ENCODE results near the gene CSNK1G2. TPM values are rescaled to one million over a fixed set of nuclear protein-coding genes. Genes with fewer than 3 reads are reported as not detected.

The CSNK1G2 gene
- total and polyA plus RNA-seq, 2 of the 13 experiments (the other 11 are each of a cell fraction or from before 2014, with no cell fraction given): 53.8 to 72.5 TPM

GRCh38 chr19:1902923-1903322, 38.0 kb upstream of the CSNK1G2 start (continued):
- TF ChIP-seq BCLAF1 (IDR thresholded peaks at IDR 0.05) (no peak), ZNF468 (CRISPR knock-in tag; IDR thresholded peaks at IDR 0.05) (no peak), ZBTB7B (CRISPR knock-in tag; IDR thresholded peaks at IDR 0.05) (peak; percentile 66; the same call in 1 of the 2 replicates), DDIT3 (CRISPR knock-in tag; IDR thresholded peaks at IDR 0.05) (no peak), SPEN (CRISPR knock-in tag; IDR thresholded peaks at IDR 0.05; ENCODE audit: low read depth) (no peak), RFXANK (CRISPR knock-in tag; IDR thresholded peaks at IDR 0.05) (no peak), MTA1 (CRISPR knock-in tag; IDR thresholded peaks at IDR 0.05; ENCODE audit: borderline replicate concordance) (no peak), NCOR1 (IDR thresholded peaks at IDR 0.05; ENCODE audit: borderline replicate concordance, low read length) (peak; percentile 57), ZNF569 (CRISPR knock-in tag; IDR thresholded peaks at IDR 0.05; ENCODE audit: borderline replicate concordance) (no peak), GATAD1 (CRISPR knock-in tag; IDR thresholded peaks at IDR 0.05) (no peak), MTA3 (CRISPR knock-in tag; IDR thresholded peaks at IDR 0.05) (no peak), HMG20B (CRISPR knock-in tag; conservative IDR thresholded peaks at IDR 0.05) (no peak), ZNF678 (CRISPR knock-in tag; IDR thresholded peaks at IDR 0.05) (no peak), LRRFIP1 (CRISPR knock-in tag; conservative IDR thresholded peaks at IDR 0.05) (no peak), BHLHE40 (IDR thresholded peaks at IDR 0.05; ENCODE audit: low read length) (no peak), NRL (CRISPR knock-in tag; IDR thresholded peaks at IDR 0.05; ENCODE audit: borderline replicate concordance) (no peak), MYNN (CRISPR knock-in tag; IDR thresholded peaks at IDR 0.05; ENCODE audit: low read depth) (no peak), SNAPC5 (CRISPR knock-in tag; IDR thresholded peaks at IDR 0.05; ENCODE audit: borderline replicate concordance) (no peak), ISX (CRISPR knock-in tag; conservative IDR thresholded peaks at IDR 0.05) (no peak), ZFP37 (CRISPR knock-in tag; IDR thresholded peaks at IDR 0.05; ENCODE audit: borderline replicate concordance) (0 out of 2 replicates have a peak, but pooled peaks have one; percentile 23), FOXA1 (IDR thresholded peaks at IDR 0.05) (no peak), FOXA1 (CRISPR knock-in tag; IDR thresholded peaks at IDR 0.05) (no peak), MXD4 (CRISPR knock-in tag; IDR thresholded peaks at IDR 0.05) (no peak), SMAD1 (CRISPR knock-in tag; IDR thresholded peaks at IDR 0.05; ENCODE audit: borderline replicate concordance, low read depth) (no peak), ARHGAP35 (CRISPR knock-in tag; IDR thresholded peaks at IDR 0.05; ENCODE audit: borderline replicate concordance) (no peak), TFDP1 (CRISPR knock-in tag; IDR thresholded peaks at IDR 0.05; ENCODE audit: borderline replicate concordance) (no peak)
